ENCODE data around the gene ASPM. TPM values are rescaled to one million over a fixed set of nuclear protein-coding genes. Genes with fewer than 3 reads are reported as not detected.
A peak's percentile ranks its signal among the peaks of the same experiment; 100 is the strongest.

Gene ASPM
- total and polyA plus RNA-seq, 2 of the 8 experiments (the other 6 are each of a cell fraction or from before 2014, with no cell fraction given), result 5.1 to 50.3 TPM

GRCh38 chr1:197180252-197180878 is 33.9 kb upstream of the ASPM start:
- Histone ChIP-seq H3K36me3 (ENCODE audit: control insufficient read depth in 2 of 4, insufficient read depth in 4 of 4, low read length in 3 of 4) (peaks cover 0 to 25% (median 4%) of the 10 kb centered on the region in 4 experiments; a peak in 2 of 8 replicates), H3K23ac (ENCODE audit: insufficient read length) (no peak overlapping the region), H2AK5ac (ENCODE audit: low read depth, low read length) (no peak overlapping the region), H2BK120ac (replicated peaks; ENCODE audit: low read depth, low read length) (no peak overlapping the region), H4K91ac (replicated peaks; ENCODE audit: insufficient read length, low read length) (no peak overlapping the region), H3K4me3 (ENCODE audit: extremely low read depth in 1 of 4, insufficient read depth in 2 of 4, low read depth in 3 of 4, low read length in 4 of 4) (no peak overlapping the region), H2BK20ac (ENCODE audit: low read length) (no peak overlapping the region), H3K79me1 (ENCODE audit: low read depth, low read length) (no peaks in the 10 kb centered on the region), H3K4ac (replicated peaks; ENCODE audit: insufficient read length, low read depth, low read length) (no peak overlapping the region), H3K9me3 (ENCODE audit: insufficient read depth in 2 of 2, low read depth in 1 of 2, low read length in 1 of 2) (no peaks in the 10 kb centered on the region), H2BK15ac (ENCODE audit: low read length) (no peak overlapping the region), H3K18ac (ENCODE audit: extremely low read depth, low read length) (no peak overlapping the region), H2AFZ (ENCODE audit: low read length) (no peak overlapping the region), H3K27me3 (replicated peaks in 1 of 4; ENCODE audit: control insufficient read depth in 3 of 4, extremely low read depth in 1 of 4, insufficient read depth in 3 of 4, low read length in 3 of 4) (no peaks in the 10 kb centered on the region), H3K23me2 (ENCODE audit: low read depth, low read length) (no peaks in the 10 kb centered on the region), H4K5ac (ENCODE audit: insufficient read length, low read depth, low read length) (no peak overlapping the region), H2BK12ac (ENCODE audit: low read depth, low read length) (no peak overlapping the region), H3K9ac (replicated peaks in 1 of 4; ENCODE audit: extremely low read depth in 1 of 4, low read depth in 3 of 4, low read length in 3 of 4) (no peak overlapping the region), H3K14ac (ENCODE audit: insufficient read length) (no peak overlapping the region), H4K8ac (ENCODE audit: extremely low read depth, insufficient read depth, low read length) (no peak overlapping the region), H4K20me1 (replicated peaks in 1 of 2; ENCODE audit: control insufficient read depth in 1 of 2, insufficient read depth in 2 of 2, low read length in 2 of 2) (peaks cover 0 to 1% of the 10 kb centered on the region in 2 experiments), H3K56ac (replicated peaks; ENCODE audit: insufficient read length, low read depth, low read length) (no peak overlapping the region), H3K4me2 (ENCODE audit: insufficient read depth in 1 of 2, low read depth in 2 of 2, low read length in 2 of 2) (no peak overlapping the region), H2BK5ac (ENCODE audit: low read depth, low read length) (no peak overlapping the region), H3K79me2 (ENCODE audit: control insufficient read depth in 1 of 2, insufficient read depth in 2 of 2, low read length in 2 of 2) (no peaks in the 10 kb centered on the region), H3K4me1 (replicated peaks in 1 of 4; ENCODE audit: control insufficient read depth in 3 of 4, insufficient read depth in 4 of 4, low read length in 3 of 4) (no peaks in the 10 kb centered on the region), H3K27ac (ENCODE audit: low read depth, low read length) (no peak overlapping the region)
- POLR2A ChIA-PET (ENCODE audit: partially characterized antibody), result no interaction called here
- CTCF ChIA-PET (ENCODE audit: partially characterized antibody), result interaction anchor here (0.6 to 3.9 kb wide), 26 partner anchors 9 to 269 kb away, joined by 3 to 47 read pairs (median 4); partner anchors contain the start of gene CRB1
- DNase-seq (ENCODE audit: low read depth in 1 of 2, low spot score in 2 of 2) (no peak), FAIRE-seq (no peak)
- WGBS, 2 experiments (ENCODE audit: extremely low coverage in 1 of 2, insufficient coverage in 1 of 2, insufficient read length in 1 of 2, insufficient replicate concordance in 2 of 2, low coverage in 1 of 2, low lambda C conversion rate in 2 of 2, missing lambda C conversion rate in 1 of 2), result 92% methylated on average over 3 of the region's 3 CpGs; no CpG with 5 or more reads in 1 of the 2 experiments
- TF ChIP-seq RAD21 (IDR thresholded peaks at IDR 0.05 in 1 of 2, conservative IDR thresholded peaks at IDR 0.05 in 1 of 2; ENCODE audit: low read depth in 2 of 2, low read length in 2 of 2), result peak; percentile 78 to 79
- TF ChIP-seq ASH2L (IDR thresholded peaks at IDR 0.05; ENCODE audit: low read length), result no peak
- TF ChIP-seq POLR2A (IDR thresholded peaks at IDR 0.05; ENCODE audit: control extremely low read depth in 1 of 2, low read depth in 2 of 2, low read length in 2 of 2), result no peak
- no peak for TF ChIP-seq ATF3 (IDR thresholded peaks at IDR 0.05; ENCODE audit: insufficient read depth, low read depth, low read length)
- no peak for TF ChIP-seq POLR2AphosphoS5 (IDR thresholded peaks at IDR 0.05; ENCODE audit: low read depth, low read length)
- no peak for TF ChIP-seq CTBP2 (IDR thresholded peaks at IDR 0.05; ENCODE audit: borderline replicate concordance, insufficient read depth, insufficient read length, low read length)
- TF ChIP-seq JUN (IDR thresholded peaks at IDR 0.05; ENCODE audit: low read depth, low read length), result no peak
- TF ChIP-seq RBBP5 (IDR thresholded peaks at IDR 0.05; ENCODE audit: borderline replicate concordance, low read depth, low read length), result no peak
- TF ChIP-seq ATF2 (IDR thresholded peaks at IDR 0.05; ENCODE audit: low read length), result no peak
- no peak for TF ChIP-seq JUND (IDR thresholded peaks at IDR 0.05; ENCODE audit: low read length)
- TF ChIP-seq RXRA (IDR thresholded peaks at IDR 0.05; ENCODE audit: insufficient read depth, low read depth, low read length), result no peak

Measured in H1 (cell line).